DMS153 (cell line): ENCODE data around the gene RSPH3.
"Not testable (repeated sequence)": the region's sequence is repeated elsewhere in the genome, so short reads cannot be mapped to it uniquely, and the experiment has no call there.

Experiments
- DNase-seq: peaks from one replicate; lab custom pipeline; 2025; lab: John Stamatoyannopoulos, UW

The RSPH3 gene

GRCh38 chr6:158999666-159000403 is at the start of gene RSPH3:
RSPH3 (minus strand) TSS chr6:159000202; CDS start chr6:158999550, 652 bp downstream.
- DNase-seq: peak; percentile 88

GRCh38 chr6:159047891-159048685 is 48.1 kb upstream of the RSPH3 start:
- no peak for DNase-seq

DNA sequence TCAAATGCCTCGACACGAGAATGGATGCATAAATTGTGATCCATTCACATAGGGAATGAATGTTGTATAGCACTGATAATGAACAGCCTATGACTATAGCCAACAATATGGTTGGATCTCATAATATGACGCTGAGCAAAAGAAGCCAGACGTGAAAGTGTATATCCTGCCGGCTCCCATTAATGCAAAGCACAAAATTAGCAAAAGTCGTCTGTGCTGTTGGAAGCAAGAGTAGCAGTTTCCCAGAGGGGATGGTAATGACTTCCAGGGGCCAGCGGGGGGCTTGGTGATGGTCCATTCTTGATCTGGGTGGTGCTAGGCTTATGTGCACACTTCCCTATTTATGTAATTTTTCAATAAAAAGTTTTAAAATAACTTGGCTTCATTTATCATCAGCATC is 45.8 kb upstream of the RSPH3 start:
- no peak for DNase-seq

- peak; percentile 59 for DNase-seq
Measured at GRCh38 chr6:159044899-159045727, 45.1 kb upstream of the RSPH3 start, which contains the start of gene TAGAP. TAGAP (minus strand) TSS chr6:159044991; CDS start chr6:159044146, 845 bp downstream.

DNA sequence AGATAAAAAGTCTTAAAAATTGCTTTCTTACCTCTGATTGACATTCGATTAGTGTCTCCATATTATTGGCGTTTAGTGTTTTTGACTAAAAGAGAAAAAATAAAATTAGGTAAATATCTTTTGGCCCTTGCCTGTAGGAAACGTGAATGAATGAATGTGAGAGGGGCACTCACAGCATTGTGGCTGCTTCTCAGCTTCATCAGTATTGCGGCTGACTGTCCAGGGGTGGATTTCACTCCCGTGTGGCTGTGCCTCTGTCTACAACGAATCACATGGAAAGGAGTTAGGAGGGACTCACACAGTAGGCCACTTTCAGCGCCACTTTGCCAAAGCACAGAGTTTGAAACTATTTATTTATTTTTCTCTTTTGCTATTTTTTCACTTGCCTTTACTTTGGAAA is 43.9 kb upstream of the RSPH3 start:
- no peak for DNase-seq

DNA sequence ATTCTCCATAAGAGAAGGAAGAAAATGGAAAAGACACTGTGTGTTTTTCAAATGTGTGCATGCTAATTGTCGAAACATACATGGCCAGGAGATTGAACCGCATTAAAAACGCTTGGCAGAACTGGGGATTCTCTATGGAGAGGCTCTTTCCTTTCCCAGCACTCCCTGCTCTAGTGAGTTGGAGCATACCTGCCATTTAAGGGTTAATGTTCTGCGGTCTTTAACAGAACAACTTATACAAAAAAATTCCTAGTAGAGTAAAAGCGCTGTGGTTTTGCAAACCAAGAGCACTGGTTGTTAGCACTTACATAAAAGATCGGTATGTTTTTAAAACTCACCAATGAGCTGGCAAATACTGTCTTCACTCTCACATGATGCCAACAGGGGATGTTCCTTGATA is 43.2 kb upstream of the RSPH3 start:
- no peak for DNase-seq

- DNase-seq: no peak
Measured at GRCh38 chr6:159042826-159043181, 42.8 kb upstream of the RSPH3 start.

DNA sequence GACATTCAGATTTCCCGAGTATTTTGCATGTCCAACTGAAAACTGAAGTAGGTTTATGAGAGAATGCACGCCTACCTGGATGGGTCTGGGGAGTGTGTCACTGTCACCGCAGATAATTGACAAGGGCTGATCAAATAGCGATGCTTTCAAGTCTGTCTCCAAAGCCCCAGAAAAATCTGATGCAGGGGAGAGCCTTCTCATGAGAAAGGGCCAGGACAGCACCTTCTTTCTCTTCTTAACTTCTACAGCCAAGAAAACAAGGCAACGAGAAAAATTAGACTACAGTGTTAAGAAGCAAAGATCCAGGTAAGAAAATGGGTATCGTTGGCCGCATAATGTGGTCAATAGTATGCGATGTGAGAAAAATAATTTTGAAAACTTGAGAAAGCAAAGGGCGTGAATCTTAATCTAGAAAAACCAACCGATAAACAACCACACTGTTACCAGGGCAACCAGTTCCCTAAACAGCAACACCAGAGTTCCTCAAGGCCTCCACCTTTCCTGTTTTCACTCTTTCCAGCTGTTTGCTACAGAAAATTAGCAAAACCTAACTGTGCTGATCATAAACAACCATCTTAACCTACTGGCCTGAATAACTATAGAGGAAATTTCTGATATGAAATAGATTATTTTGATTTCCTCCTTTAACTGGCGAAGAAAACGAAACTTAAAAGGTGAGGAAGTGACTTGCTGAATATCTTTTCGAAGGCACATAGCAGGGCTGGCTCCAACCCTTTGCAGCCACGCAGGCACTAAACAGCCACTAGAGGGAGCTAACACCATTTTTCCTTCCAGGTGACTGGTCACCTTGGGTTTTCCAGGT is 42.2 kb upstream of the RSPH3 start:
- peak; percentile 78 for DNase-seq

DNA sequence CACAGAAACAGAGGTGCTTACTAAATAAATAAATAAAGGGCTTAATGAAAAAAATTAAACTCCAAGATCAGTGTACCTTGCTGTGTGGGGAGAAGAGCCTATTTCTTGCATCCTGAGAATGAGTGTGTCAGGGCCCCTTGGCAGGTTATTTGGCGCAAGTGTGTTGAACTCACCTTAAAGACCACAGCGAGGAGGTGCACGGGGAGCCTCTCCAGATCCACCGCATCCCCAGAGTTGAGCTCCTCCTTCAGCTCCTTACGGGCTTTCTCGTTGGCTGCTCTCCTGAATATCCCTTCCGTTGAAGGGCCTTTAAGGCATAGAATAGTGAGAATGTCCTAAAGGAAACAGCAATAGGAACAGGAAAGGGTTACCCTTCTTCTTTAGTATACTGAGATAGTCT is 41.2 kb upstream of the RSPH3 start:
- DNase-seq: no peak

- DNase-seq: no peak
Measured at GRCh38 chr6:159039885-159040258, 39.9 kb upstream of the RSPH3 start.

DNA sequence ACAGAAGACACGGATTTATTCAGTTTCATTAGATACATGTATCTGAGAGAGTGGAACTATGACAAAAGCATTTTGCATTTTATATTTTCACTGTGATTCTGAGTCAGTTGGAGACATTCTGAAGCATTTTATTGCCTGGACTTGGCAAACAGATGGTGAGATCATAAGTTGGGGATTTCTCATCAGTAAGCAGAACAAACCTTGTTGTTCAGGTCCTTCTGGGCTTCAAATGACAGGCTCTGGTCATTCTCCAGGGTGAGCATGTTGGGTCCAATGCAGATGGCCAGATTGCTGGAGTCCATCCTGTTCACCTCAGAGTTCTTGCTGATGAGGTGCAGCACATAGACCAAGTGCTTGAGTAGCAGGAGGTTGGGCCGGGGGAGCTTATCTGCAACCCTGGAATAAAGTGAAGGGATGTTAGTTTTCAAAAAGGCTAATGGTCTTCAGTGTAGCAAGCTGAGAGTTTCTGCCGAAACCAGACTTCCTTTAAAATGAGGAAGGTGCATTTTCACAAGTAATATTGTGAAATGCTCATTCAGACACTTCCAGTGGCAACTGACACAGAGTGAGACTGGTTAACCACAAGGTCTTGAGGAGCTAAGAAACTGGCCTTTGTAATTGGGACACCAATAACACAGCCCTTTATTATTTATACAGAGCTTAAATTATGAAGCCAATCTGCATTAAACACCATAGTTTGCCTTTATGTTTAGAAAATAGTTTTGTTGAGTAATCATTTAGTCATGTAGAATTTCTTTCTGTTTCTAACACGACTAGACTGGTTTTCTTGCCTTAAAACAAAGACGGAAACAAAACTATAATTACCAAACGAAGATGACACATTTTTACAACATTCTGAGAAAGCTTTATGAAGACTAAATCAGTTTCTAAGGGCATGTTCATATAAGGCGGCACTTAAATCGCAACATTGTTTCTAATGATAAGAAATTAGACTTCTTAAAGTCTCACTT is 39.2 kb upstream of the RSPH3 start:
- DNase-seq: no peak

GRCh38 chr6:159038318-159038717 is 38.3 kb upstream of the RSPH3 start:
- DNase-seq: not testable (repeated sequence)

DNA sequence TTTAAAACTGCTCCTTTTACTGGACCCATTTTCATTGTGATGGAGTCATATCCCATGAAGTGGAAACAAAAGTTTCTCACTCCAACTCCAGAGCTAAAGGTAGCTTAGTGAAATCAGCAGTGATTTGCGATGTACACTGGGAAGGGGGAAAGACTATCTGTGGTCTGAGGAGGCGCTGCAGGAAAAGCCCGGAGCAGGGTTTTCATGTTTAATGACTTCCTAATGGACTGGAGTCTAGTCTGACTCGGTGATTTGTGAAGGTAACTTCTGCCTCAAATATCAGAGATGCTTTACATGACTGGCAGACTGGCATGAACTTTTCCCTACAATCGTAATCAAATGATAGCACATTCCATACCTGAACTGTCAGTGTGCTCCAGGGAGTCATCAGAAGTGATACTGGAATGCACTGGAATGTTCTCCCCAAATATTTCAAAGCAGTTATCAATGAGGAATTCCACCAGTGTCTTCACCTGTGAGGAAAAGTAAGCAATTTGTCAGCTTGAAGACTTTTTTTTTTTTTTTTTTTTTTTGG is 37.8 kb upstream of the RSPH3 start:
- DNase-seq: no peak

- no peak for DNase-seq
Measured at GRCh38 chr6:159036673-159037072, 36.7 kb upstream of the RSPH3 start.

DNA sequence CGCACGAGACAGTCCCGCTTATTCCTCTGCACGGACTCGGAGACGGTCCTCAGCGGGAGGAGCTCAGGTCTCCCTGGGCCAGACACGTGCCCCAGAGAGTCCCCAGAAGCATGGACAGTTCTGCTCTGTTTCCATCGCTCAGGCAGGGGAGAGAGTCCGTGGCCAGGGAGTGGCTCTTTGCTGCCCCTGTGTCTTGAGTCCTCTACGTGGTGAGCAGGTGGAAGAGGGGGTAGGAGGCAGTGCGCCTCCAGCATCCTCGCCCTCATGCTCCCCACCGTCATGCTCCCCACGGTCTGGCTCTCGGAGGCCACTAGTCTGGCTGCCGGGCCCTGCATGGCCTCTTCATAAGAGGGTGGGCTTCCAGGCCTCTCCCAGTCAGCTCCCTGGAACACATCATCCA is 35.9 kb upstream of the RSPH3 start:
- no peak for DNase-seq

DNA sequence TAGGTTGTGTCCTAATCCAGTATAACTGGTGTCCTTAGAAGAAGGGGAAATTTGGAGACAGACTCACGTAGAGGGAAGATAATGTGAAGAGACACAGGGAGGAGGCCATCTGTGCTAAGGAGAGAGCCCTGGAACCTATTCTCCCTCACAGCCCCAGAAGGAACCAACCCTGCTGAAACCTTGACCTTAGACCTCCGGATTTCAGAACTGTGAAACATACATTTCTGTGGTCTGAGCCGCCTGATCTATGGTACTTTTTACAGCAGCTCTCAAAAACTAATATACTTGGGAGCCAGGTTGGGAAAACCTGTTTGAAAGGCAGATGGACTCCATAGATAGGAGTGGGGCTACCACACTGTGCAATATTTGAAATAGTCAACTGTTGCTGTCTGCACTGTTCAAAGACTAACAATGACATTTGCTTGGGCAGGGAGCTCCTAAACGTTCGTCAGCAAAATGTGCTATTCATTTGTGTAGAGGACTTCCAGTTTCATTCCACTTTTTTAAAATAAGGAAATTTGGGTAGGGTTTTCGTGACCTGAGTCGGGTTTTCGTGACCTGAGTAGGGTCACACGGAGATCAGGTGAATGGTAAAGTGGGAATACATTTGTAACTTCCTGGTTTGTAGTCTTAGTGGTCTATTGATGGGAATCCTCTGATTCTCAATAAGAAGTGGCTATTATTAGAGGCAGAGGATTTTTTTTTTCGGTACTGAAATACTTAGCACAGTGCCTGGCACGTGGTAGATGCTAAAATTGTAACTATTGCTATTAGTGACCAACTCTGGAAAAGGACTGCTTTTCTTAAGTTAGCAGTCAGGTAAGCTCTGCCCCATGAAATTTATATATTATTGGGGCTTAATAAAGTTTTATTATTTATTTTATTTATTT is 33.4 kb upstream of the RSPH3 start:
- no peak for DNase-seq

- DNase-seq: no peak
Measured at GRCh38 chr6:159031846-159032245, 31.8 kb upstream of the RSPH3 start.

DNA sequence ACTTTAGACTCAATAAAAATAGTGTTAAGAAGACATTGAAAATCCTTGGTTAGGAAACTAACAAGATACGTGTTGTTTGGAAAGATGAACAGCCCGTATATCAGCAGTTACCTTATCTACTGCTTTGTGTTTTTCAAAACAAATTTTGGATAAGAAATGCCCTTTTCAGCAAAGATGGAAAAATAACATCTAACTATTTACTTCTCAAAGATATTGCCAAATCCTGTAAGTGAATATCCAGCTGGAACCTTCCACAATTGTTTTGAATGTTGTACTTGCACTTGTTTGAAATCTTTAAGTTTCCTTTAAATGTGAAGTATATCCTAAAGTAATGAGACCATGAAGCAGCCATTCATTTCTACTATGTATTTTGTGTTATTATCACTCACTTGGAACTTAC is 30.2 kb upstream of the RSPH3 start:
- DNase-seq: no peak

GRCh38 chr6:159025224-159025623 is 25.2 kb upstream of the RSPH3 start:
- not testable (repeated sequence) for DNase-seq
